ENCODE results near the gene ZFPM1.
"Not testable (repeated sequence)": the region's sequence is repeated elsewhere in the genome, so short reads cannot be mapped to it uniquely, and the experiment has no call there.

ZFPM1 gene

GRCh38 chr16:88503771-88504488, 50.9 kb downstream of the ZFPM1 start:
- no peak for DNase-seq

- DNase-seq = no peak
Measured at GRCh38 chr16:88504489-88505404, 51.7 kb downstream of the ZFPM1 start.

DNA sequence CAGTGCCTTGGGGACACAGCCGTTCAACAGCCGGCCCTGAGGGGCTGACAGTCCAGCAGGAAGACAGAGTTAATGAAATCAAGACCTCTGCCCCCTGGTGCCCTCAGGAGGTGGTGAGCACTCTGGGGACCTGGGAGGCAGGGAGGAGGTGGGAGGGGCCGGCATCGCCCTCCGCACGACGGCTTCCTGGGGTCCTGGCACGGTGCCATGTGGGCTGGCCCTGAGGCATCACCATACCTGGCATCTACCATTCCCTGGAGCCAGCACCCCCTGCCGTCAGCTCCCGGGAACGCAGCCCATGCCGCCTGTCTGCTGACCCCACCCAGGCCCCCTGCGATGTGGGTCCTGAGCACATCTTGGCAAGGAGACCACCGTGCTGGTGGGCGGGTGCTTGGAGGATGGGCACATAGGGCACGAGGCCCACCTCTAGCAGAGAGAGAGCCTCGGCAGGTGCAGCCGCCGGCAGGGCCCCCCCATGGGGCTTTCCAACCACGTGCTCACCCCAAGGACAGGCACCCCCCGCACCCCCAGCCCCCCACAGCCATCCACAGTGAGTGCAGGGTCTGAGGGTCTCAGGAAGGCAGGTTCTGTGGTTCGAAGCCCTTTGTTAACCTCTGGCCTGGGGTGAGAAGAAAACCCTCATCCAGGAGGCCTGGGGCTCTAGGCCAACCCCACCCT, 52.5 kb downstream of the ZFPM1 start:
- no peak for DNase-seq

GRCh38 chr16:88506723-88507122, 53.6 kb downstream of the ZFPM1 start:
- no peak for DNase-seq

DNA sequence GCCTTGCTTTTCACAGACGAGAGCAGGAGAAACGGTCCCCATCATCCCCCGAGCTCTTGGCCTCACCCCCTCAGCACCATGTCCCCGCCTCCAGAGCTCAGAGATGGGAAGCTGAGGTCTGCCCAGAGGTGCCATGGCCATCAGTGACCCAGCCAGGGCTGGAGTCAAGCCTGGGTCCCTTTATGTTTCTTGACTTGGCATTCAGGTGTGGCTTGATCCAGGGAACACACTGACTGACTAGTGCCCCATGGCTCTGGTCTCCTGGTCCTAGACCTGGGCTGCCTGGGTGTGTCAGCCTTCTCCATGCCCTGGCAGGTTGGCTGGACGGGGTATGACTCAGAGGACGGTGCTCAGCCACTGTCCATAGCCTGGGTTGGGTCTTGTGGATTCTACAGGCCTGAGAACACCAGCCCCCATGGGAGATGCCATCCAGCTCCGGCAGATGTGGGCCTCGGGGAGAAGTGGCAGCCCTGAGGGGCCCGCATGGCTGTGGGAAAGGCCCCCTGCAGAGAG, 54.2 kb downstream of the ZFPM1 start:
- no peak for DNase-seq

- no peak for DNase-seq
Measured at GRCh38 chr16:88508376-88508867, 55.3 kb downstream of the ZFPM1 start.

DNA sequence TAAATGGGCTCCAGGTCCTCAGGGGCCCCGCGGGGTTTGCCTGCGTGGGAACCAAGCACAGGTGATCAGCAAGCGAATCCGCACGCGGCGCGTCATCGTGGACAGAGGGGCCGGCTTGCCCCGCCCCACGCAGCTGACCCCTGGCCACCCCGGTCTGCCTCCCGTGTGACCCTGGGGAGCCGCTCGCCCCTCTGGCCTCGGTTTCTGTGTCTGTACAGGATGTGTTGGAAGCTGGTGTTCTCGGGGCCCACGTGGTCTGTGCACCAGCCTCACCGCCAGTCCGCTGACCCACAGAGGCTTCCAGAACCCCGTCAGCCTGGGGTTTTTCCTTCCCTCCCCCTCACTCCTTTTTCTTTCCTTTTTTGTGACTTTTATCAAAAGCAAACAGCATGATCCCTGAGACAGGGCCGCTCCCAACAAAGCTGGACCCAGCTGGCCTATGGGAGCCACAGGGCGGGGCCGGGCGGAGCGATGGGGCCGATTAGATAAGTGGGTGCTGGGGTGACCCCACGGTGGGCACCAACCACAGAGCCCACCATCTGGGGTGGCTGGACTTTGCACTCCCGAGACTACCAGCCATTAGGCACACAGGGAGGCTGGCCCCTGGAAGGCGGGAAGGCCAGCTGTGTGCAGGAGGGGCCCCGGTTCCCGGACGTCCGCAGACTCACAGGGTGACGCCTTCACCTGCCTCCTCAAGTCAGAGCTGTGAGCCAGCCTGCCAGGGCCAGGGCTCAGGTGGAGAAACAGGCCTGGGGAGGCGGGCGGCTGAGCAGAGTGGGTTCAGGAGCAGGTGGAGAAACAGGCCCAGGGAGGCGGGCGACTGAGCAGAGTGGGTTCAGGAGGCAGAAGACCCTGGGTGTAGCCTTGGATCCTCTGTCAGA, 56.0 kb downstream of the ZFPM1 start:
- DNase-seq = no peak

- no peak for DNase-seq
Measured at GRCh38 chr16:88509749-88510069, 56.6 kb downstream of the ZFPM1 start.

DNA sequence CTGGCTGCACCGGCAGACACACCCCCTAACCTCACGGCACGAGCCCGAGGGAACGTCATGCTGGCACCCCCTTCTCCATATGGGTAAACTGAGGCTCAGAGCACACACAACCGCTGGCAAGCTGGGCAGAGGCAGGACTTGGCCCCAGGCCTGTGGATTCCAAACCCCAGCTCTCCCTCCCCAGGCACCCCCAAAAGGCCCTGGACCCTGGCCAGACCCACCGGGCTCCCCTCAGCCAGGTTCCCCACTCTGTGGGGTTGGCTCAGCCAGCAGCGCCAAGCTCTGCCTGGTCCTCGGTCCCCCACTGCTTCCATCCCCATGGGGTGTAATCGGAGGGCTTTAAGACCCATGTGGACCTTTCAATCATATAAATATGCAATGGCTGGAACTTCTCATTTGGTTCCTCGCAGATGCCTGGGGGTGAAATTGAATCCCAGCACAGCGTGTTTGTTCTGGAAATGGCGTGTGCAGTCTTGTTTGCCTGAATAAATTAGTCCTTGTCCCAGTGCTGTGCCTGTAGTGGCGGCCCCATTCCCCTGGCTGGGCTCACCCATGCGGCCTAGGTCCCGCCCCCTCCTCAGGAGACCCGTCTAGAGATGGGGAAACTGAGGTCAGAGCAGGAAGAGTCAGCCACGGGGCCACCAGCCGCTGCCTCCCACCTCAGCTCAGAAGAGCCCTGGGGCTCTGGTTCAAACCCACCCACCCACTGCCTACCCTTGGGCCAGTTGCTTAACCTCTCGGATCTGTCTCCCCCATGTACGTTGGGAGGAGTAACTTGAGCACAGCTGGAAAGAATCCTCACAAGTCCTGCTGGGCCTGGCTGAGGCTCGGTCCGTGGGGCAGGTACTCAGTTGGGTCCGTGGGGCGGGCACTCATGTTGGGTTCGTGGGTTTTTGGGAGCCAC, 57.3 kb downstream of the ZFPM1 start:
- DNase-seq = no peak

GRCh38 chr16:88511060-88511459, 58.0 kb downstream of the ZFPM1 start:
- DNase-seq = no peak

DNA sequence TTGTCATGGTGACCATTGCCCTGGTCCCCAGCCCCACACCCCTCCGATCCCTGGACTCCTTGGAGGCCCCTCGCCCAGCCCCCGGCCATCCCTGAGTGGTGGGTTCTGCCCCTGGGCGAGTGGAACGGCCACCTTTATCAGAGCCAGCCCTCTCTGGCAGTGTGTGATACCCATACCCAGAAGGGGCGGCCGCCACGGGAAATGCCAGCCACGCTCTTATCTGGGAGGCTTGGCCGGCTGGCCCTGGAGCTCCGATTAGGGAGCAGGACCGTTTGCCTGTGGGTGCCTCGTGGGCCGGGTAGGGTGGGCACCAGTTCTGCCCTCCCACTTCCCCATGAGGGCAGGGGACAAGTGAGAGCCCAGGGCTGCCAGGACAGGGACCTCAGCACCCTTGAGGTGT, 58.8 kb downstream of the ZFPM1 start:
- DNase-seq = no peak

- no peak for DNase-seq
Measured at GRCh38 chr16:88512728-88513696, 59.9 kb downstream of the ZFPM1 start.

DNA sequence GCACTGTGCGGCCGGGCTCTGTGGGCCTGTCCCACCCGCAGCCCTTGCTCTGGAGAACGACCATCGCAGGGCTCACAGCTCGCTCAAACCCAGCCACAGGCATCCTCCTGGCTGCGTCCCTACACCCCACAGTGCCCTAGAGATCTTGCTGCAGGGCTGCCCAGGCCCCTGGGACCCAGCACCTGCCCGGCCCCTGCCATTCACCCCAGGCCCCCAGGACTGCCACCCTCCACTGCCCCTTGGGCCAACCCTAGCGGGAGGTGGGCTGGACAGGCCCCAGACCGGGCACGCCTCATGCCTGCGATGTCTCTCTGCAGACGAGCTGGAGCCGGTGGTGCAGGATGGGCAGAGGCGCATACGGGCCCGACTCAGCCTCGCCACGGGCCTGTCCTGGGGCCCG, 61.0 kb downstream of the ZFPM1 start:
- DNase-seq = no peak

DNA sequence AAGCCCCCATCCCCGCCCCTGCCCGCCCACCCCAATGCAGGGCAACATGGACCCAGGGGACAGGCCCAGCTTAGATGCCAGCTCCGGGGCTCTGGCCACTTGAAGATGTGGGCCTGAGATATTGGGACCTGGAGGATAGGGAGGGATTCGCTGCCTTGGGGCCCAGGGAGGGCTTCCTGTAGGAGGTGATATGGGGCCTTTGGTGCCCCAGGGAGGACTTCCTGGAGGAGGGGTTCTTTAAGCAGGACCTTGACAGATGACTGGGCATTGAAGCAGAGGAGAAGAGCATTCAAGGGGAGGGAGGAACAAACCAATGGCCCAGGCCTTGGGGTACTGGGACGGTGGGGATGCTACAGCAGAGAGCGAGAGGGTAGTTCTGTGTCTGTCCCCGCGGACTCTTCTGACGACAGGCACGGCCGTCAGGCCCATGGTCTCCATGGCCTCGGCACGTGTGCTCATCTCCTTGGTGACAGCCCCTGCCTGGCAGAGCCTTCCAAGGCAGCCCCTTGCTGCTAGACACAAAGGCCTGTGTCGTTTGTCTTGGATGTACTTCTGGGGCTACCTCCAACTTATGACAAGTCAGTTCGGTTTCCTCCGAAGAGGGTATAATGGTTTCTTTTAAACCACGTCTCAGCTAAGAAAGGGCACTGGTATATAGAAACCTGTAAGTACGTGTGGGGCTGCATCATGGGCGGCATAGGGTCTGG, 61.6 kb downstream of the ZFPM1 start:
- no peak for DNase-seq

GRCh38 chr16:88515371-88515770, 62.3 kb downstream of the ZFPM1 start:
- no peak for DNase-seq

- DNase-seq = no peak
Measured at GRCh38 chr16:88515925-88516594, 63.0 kb downstream of the ZFPM1 start.

GRCh38 chr16:88516601-88517061, 63.6 kb downstream of the ZFPM1 start:
- no peak for DNase-seq

DNA sequence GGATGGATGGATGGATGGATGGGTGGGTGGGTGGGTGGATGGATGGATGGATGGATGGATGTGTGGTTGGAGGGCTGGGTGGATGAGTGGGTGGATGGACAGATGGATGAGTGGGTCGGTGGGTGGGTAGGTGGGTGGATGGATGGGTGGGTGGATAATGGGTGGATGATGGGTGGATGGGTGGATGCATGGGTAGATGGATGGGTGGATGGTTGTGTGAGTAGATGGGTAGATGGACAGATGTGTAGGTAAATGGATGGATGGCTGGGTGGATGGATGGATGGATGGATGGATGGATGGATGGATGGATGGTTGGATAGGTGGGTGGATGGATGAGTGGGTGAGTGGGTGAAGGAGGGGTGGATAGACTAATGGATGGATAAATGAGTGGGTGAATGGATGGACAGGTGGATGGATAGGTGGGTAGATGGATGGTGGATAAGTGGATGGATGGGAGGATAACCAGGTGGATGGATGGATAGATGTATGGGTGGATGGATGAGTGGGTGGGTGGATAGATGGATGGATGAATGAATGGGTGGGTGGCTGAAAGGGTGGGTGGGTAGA, 64.2 kb downstream of the ZFPM1 start:
- not testable (repeated sequence) for DNase-seq

Measured in NCI-H2029 treated with DMSO at 0.1 percent for 48 hours (cell line).